ENCODE results near the gene YPEL5. TPM values are rescaled to one million over a fixed set of nuclear protein-coding genes. Genes with fewer than 3 reads are reported as not detected.

Gene YPEL5
- total RNA-seq, 2 donors from 2014 or later = 81.8 to 123 TPM

GRCh38 chr2:30191819-30192271 lies 45.0 kb downstream of the YPEL5 start:
- H3K27ac ChIP-seq = no peak overlapping the region
- WGBS = 78% methylated on average over 7 of the region's 7 CpGs
- H3K36me3 ChIP-seq = no peaks in the 10 kb centered on the region
- no peak overlapping the region for H3K4me3 ChIP-seq
- TF ChIP-seq POLR2AphosphoS5 (IDR thresholded peaks at IDR 0.05) = no peak
- no peak for TF ChIP-seq CTCF (IDR thresholded peaks at IDR 0.05)
- no peak for TF ChIP-seq POLR2A (IDR thresholded peaks at IDR 0.05)
- H3K9me3 ChIP-seq = no peaks in the 10 kb centered on the region
- intact Hi-C loops (cut with DNase I) = no loop called here
- H3K27me3 ChIP-seq (replicated peaks; ENCODE audit: insufficient read depth) = no peaks in the 10 kb centered on the region
- H3K4me1 ChIP-seq (replicated peaks) = no peaks in the 10 kb centered on the region
- no peak for DNase-seq (ENCODE audit: low spot score)

GRCh38 chr2:30192314-30192713 lies 45.5 kb downstream of the YPEL5 start:
- intact Hi-C loops (cut with DNase I) = no loop called here
- no peak for DNase-seq (ENCODE audit: low spot score)
- no peaks in the 10 kb centered on the region for H3K4me1 ChIP-seq (replicated peaks)
- no peak for TF ChIP-seq POLR2A (IDR thresholded peaks at IDR 0.05)
- TF ChIP-seq POLR2AphosphoS5 (IDR thresholded peaks at IDR 0.05) = no peak
- TF ChIP-seq CTCF (IDR thresholded peaks at IDR 0.05) = no peak
- H3K4me3 ChIP-seq = no peak overlapping the region
- H3K9me3 ChIP-seq = no peaks in the 10 kb centered on the region
- H3K27me3 ChIP-seq (replicated peaks; ENCODE audit: insufficient read depth) = no peaks in the 10 kb centered on the region
- H3K36me3 ChIP-seq = no peaks in the 10 kb centered on the region
- no peak overlapping the region for H3K27ac ChIP-seq
- 74% methylated on average over 4 of the region's 4 CpGs for WGBS

GRCh38 chr2:30193104-30193681 lies 46.4 kb downstream of the YPEL5 start:
- Histone ChIP-seq H3K27ac (no peak overlapping the region), H3K27me3 (replicated peaks; ENCODE audit: insufficient read depth) (no peaks in the 10 kb centered on the region), H3K9me3 (no peaks in the 10 kb centered on the region), H3K36me3 (no peaks in the 10 kb centered on the region), H3K4me1 (replicated peaks) (no peaks in the 10 kb centered on the region), H3K4me3 (no peak overlapping the region)
- no peak for DNase-seq (ENCODE audit: low spot score)
- intact Hi-C loops (cut with DNase I) = no loop called here
- WGBS = 93% methylated on average over 13 of the region's 13 CpGs
- no peak for TF ChIP-seq POLR2AphosphoS5 (IDR thresholded peaks at IDR 0.05)
- TF ChIP-seq POLR2A (IDR thresholded peaks at IDR 0.05) = no peak
- no peak for TF ChIP-seq CTCF (IDR thresholded peaks at IDR 0.05)

GRCh38 chr2:30194421-30194820 lies 47.6 kb downstream of the YPEL5 start:
- no peak overlapping the region for H3K27ac ChIP-seq
- H3K4me1 ChIP-seq (replicated peaks) = no peaks in the 10 kb centered on the region
- no peaks in the 10 kb centered on the region for H3K27me3 ChIP-seq (replicated peaks; ENCODE audit: insufficient read depth)
- 91% methylated on average over 7 of the region's 7 CpGs for WGBS
- H3K9me3 ChIP-seq = no peaks in the 10 kb centered on the region
- H3K36me3 ChIP-seq = no peaks in the 10 kb centered on the region
- intact Hi-C loops (cut with DNase I) = no loop called here
- no peak for DNase-seq (ENCODE audit: low spot score)
- no peak for TF ChIP-seq POLR2A (IDR thresholded peaks at IDR 0.05)
- TF ChIP-seq CTCF (IDR thresholded peaks at IDR 0.05) = no peak
- no peak overlapping the region for H3K4me3 ChIP-seq

- Histone ChIP-seq H3K9me3 (no peaks in the 10 kb centered on the region), H3K4me3 (no peak overlapping the region), H3K27ac (no peak overlapping the region), H3K27me3 (replicated peaks; ENCODE audit: insufficient read depth) (no peaks in the 10 kb centered on the region), H3K36me3 (no peaks in the 10 kb centered on the region), H3K4me1 (replicated peaks) (no peaks in the 10 kb centered on the region)
- intact Hi-C loops (cut with DNase I) = no loop called here
- WGBS = 81% methylated on average over 4 of the region's 4 CpGs
- DNase-seq (ENCODE audit: low spot score) = no peak
- TF ChIP-seq POLR2A (IDR thresholded peaks at IDR 0.05) (no peak), CTCF (IDR thresholded peaks at IDR 0.05) (no peak), POLR2AphosphoS5 (IDR thresholded peaks at IDR 0.05) (no peak)
These were observed 48.2 kb downstream of the YPEL5 start for GRCh38 chr2:30195016-30195415.
